ENCODE results near the gene PDLIM1.
"Not testable (repeated sequence)": the region's sequence is repeated elsewhere in the genome, so short reads cannot be mapped to it uniquely, and the experiment has no call there.

PDLIM1 gene

DNA sequence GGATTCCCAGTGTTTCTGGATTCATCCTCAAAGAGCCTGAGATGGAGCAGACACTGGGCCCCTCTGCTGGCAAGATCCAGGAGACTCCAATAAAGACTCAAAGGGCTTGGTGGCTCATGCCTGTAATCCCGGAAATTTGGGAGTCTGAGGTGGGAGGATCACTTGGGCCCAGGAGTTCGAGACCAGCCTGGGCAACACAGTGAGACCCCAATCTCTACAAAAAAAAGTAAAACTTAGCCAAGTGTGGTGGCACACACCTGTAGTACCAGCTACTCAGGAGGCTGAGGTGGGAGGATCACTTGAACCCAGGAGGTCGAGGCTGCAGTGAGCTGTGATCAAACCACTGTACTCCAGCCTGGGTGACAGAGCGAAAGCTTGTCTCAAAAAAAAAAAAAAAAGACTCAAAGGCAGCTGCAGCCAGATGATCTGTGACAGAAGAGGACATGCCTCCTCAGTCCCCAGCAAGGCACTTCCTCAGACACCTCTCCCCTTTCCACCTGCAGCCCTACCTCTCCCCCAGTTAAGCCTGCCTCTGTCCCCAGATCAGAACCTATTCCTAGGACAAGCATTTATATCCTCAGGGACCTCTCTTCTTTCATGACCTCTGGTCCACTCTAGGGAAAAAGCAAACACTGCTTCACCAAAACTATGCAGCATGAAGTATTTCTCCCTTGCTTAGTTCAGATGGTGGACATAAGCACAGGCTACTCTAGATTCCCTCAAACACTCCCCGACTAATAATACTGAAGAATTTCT is 27.9 kb downstream of the PDLIM1 start:
- no peak for DNase-seq

DNA sequence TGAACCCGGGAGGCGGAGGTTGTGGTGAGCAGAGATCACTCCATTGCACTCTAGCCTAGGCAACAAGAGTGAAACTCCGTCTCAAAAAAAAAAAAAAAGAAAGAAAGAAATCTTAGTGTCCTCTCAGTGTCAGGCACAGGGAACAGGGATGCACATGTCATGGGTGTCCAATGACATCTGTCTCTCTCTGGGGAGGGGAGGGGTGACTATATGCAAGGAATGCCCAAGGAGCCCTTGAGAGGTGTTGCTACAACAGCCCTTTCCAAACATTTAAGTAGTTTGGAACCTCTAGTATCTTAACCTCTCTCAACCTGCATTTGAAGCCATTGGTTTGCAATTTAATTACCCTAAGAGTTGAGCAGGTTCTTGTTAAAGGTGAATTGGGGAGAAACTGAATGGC is 28.9 kb downstream of the PDLIM1 start:
- DNase-seq = no peak

DNA sequence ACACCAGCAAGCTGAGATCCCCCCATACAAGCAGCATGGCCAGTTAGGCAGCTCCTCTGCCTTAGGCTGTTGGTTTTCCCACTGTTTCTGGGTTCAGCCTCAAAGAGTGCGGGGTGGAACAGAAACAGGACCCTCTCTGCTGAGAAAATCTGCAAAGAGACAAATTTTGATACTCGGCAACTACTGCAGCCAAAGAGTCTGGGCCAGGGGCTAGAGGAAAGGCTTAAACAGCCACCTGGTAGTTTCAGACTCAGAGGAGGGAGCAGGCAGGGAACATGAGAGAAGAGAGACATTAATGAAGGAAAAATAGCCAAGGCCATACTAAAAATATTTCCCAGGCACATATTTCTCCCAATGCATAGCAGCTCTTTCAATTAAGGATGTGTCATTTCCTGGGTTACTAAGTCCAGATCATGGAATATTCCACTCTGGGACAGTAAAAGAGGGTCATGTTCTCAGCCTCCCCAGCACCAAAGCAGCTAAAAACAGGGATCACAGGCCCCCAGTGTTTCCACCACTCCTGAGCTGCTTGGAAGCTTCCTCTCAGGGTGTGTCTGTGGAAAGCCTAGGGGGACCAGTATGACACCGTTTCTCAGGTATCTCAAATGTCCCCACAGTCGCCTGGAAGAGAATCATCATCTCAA is 29.8 kb downstream of the PDLIM1 start:
- no peak for DNase-seq

DNA sequence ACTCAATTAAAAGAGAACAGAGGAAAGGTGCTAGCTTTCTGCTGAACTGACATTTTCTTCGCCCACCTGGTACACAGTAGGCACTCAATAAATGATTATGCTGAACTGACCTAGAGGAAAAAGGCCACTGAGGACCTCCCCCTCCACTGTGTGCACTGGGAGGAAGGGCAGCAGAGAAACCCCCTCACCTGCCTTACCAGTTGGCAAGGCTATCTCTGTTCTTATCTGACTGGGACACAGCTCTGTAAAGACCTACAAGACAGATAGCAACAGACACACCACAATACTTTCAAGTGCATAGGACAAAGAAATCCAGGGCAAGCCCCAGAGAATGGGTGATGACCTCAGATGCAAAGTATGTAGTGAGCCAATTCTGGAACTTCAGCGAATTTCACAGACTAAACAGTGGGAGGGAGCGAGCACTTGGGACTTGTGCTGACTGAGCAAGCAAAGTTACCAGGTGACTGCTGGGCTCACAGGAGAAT is 30.4 kb downstream of the PDLIM1 start:
- DNase-seq = no peak

DNA sequence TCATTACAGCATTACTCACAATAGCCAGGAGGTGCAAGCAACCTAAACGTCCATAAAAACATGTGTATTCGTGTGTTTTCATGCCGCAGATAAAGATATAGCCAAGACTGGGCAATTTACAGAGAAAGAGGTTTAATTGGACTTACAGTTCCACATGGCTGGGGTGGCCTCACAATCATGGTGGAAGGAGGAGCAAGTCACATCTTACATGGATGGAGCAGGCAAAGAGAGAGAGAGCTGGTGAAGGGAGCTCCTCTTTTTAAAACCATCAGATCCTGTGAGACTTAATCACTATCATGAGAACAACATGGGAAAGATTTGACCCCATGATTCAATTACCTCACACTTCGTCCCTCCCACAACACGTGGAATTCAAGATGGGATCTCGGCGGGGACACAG is 33.0 kb downstream of the PDLIM1 start:
- no peak for DNase-seq

DNA sequence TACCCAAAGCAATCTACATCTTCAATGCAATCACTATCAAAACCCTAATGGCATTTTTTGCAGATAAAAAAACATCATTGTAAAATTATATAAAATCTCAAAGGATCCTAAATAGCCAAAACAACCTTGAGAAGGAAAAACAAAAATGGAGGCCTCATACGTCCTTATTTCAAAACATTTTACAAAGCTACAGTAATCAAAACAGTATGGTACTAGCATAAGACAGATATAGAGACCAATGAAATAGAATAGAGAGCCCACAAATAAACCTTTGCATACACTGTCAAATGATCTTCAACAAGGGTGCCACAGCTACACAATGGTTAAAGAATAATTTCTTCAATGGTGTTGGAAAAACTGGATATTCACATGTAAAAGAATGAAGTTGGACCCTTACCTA is 34.5 kb downstream of the PDLIM1 start:
- DNase-seq = no peak

DNA sequence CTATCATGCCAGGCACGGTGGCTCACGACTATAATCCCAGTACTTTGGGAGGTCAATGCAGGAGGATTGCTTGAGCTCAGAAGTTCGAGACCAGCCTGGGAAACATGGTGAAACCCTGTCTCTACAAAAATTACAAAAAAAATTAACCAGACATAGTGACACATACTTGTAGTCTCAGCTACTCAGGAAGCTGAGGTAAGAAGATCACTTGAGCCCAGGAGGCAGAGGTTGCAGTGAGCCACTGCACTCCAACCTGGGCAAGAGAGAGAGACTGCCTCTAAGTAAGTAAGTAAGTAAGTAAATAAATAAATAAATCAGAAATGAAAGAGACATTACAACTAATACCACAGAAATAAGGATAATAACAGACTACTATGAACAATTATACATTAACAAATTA is 36.2 kb downstream of the PDLIM1 start:
- no peak for DNase-seq

DNA sequence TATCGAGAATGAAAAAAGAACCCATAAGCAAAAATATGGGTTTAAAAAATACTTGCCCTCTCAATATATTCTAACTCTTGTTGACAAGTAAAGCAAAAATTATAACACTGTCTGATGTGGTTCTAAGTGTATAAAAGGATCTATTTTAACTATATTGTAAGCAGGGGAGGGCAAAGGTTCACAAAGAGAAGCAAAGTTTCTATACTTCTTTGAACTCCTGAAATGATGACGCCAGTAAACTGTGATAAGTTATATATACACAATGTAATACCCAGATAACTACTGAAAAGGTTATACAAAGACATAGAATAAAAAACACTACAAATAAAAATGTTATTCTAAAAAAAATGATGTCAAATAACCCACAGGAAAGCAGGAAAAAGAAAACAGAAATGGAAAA is 37.1 kb downstream of the PDLIM1 start:
- no peak for DNase-seq

DNA sequence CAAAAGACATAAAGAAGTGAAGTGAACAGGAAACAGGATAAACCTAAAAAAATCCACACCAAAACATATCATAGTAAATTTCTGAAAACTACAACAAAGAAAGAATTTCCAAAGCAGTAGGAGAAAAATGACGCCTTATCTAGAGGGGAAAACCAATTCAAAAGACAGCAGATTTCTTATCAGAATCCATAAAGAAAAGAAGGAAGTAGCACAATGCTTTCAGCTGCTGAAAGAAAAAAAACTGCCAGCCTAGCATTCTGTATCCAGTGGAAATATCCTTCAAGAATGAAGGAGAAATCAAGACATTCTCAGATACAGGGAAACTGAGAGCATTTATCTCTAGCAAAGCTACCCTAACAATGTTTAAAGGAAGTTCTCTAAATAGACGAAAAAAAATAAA is 37.8 kb downstream of the PDLIM1 start:
- no peak for DNase-seq

DNA sequence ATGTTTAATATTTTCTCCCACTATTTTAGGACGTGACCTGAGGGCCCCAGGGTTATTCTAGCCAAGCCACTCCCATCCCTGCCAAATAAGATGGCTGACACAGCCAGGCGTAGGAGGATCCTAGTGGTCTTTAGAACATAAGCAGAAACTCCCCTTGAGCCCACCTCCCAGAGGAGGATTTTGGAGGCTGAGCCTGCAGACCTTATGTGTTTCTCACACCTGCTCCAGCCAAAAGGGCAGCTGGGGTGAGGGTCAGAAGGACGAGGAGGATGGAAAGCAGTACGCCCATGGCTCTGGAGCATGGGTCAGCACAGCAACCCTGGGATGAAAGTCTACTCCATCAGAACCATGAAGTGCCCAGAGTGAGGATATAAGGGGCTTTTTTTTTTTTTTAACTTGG is 39.9 kb downstream of the PDLIM1 start:
- DNase-seq = no peak

DNA sequence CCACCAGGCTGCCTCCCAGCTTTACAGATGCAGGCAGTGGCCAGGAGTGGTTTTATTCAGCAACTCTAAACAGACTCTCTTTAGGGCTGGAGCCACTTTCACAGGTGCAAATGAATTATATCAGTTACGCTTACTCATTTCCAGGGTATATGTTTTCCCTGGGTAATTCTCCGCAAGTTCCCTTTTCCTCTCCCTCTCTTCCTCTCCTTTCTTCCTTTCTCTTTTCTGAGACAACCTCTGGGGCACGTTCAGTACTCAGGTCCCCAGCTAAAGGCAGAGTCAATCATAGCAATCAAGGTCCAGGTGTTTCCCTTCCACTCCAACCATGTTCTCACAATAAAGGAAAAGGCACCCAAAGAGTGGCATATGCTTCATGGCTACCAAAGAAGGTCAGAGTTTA is 41.3 kb downstream of the PDLIM1 start:
- DNase-seq = no peak

DNA sequence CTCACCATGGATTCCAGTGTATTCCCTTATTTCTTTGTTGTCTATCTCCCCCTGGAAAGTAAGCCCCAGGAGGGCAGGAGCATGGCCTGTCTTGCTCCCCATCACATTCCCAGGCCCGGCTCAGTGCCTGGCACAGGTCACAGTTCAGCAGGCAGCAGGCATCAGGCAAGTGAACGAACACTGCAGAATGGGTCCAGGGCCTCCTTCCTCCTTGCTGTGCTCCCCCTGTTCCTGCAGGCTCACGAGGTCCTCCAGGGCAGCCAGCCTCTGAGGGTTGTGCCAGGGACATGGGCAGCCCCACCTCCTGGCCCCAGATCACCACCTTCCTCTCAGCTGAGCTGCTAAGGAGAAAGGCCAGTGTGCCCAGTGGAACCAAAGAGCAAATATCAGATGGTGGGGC is 41.8 kb downstream of the PDLIM1 start:
- DNase-seq = no peak

DNA sequence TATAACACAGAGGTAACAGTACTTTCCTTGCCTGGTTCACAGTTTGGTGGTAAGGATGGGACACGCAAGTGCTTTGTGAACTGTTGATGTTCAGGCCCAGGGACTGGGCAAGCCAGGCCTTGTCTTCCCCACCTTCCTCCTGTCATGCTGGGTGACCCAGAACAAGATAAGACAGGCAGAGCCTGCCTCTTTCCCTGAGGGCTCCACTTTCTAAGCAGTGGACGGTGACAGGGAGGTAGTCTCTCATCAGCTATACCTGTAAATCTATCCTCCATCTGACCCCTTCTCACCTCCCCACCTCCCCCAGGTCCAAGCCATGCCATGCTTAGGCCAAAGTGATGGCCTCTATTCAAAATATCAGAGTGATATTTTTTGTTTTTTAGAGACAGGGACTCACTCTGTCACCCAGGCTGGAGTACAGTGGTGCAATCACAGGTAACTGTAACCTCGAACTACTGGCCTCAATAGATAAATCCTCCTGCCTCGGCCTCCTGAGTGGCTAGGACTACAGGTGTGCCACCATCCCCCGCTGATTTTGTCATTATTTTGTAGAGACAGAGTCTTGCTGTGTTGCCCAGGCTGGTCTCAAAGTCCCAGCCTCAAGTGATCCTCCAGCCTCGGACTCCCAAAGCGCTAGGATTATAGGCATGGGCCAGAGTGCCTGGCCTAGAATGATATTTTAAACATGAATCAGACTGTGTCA is 42.8 kb downstream of the PDLIM1 start:
- DNase-seq = no peak

DNA sequence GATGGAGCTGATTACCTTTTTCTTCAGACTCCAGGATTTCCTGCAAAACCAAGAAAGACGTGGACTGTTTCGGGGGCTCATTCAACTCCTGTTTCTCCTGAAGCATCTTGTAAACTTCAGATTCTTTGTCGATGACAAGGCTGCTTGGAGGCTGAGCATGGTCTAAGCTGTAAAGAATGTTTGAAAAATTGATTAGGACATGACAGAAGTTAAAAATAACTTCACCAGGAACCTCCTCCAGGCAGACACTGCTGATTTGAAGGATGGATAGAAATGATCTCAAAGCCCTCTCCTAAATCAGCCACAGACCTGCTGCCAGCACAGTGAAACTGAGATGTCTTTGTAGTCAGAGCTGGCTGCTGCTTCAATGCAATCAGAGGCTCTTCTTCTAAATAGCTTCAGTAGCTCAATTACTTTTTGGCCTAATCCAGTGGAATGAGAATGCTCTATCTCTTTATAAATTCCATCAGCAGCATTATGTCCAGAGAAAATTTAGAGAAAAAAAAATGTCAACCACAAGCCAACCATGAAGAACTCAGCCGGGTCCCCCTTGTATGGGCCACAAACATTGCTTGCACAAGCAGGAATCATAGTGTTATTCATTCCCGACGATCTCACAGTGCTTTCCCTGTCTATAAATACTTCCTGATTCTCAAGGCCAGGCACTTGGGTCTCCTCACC is 43.5 kb downstream of the PDLIM1 start:
- no peak for DNase-seq

DNA sequence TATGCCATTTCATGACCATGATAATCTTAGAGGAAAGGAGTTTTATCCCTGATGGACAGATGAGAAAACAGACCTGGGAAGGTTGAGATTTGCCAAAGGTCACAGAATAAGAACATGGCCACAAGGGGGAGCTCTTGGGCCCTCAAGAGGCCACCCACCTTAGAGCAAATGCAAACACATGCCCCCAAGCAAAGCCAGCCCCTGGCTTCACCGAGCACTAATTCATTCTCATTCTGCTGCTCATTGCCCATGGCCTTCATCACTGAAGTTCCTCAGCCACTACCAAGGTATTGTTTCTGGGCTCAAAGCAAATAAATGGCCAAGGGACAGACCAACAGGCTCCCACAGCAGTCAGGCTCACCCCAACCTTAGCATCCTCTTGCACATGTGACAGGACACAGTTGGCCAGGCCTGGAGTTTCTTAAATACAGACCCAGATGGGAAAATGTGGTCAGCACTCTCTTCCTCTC is 44.2 kb downstream of the PDLIM1 start:
- no peak for DNase-seq

DNA sequence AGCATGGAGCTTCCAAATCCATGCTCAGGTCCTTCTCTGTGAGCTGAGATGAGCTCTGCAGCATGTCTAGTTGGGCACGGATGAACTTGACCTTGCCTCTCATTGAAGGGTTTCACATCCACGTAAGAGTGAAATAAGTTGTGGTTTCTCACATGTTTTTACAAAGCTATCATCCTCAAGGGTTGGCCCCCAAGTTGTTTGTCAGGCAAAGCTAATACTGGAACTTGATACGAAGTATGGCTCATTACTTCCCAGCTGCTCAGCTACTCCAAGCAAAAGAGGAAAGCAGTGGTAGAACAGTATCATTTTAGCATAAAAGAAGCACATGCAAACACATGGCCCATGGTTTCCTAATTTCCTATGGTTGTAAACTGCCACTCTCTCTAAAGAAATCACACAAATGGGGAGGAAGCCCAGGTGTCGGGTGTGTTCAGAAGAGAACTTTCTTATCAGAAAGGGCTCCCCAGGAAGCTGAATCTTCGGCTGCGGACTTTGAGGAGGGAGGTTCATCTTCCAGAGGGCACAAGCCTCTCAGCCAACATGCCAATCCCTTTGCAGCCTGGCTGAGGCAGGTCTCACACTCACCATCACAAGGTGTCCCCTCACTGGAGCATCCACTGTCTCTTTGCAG is 45.3 kb downstream of the PDLIM1 start:
- no peak for DNase-seq

DNA sequence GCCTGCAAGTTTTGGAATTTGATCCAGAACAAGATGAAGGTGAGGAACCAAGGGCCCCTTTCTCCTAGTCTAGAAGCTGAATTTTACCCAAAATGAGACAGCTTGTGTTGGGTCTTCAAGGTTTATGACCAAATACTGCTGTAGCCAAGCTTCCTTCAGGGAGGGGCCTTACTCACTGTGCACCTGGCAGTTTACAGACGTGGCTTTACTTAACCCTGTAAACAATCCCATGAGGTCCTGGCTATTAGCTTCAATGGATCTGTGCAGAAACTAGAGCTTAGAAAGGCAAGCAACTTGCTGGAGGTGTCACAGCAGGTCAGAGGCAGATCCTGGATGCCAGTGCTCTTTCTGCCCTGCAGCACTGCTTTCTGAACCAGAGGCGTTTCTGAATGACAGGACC is 46.7 kb downstream of the PDLIM1 start:
- DNase-seq = no peak

DNA sequence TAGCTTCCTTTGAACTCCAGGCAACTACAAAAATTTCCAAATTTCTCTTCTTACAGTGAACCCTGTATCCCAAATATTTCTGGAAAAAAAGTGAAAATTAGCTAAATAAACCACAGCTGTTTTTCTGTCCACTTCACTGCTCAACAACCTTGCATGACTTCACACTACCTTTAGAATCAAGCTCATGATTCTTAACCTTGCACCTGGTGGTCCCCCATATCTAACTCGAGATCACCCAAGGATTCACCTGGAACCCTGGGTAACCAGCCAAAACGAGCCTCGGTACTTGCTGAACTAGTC is 47.5 kb downstream of the PDLIM1 start:
- DNase-seq = no peak

DNA sequence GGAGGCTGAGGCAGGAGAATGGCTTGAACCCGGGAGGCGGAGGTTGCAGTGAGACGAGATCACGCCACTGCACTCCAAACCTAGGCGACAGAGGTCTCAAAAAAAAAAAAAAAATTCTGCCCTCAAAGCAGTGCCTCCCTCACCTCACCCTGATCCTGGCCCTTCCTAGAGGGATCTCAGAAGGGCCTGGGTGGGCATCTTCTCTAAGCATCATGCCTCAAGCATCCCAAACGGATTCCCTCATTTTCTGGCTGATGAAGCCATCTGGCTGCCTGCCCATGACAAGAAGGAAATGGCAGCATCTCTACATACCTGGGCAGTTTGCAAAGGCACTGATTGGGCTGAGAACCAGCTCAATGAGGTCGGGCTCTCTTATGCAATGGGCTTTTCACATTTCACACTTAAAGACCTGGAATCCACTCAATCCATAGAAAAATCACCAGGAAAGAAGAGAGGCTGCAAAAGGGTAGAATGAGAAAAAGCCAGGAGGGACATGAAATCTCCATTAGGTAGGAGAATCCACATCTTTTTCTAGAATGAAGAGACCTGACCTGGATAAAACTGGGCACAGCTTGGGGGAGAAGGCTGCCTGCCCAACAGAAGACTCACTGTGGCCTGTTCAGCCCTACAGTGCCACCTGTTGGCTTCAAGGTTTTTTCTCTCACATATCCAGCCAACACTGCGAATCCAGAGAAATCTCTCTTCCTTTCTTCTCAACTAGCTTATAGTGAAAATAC is 48.1 kb downstream of the PDLIM1 start:
- DNase-seq = no peak

DNA sequence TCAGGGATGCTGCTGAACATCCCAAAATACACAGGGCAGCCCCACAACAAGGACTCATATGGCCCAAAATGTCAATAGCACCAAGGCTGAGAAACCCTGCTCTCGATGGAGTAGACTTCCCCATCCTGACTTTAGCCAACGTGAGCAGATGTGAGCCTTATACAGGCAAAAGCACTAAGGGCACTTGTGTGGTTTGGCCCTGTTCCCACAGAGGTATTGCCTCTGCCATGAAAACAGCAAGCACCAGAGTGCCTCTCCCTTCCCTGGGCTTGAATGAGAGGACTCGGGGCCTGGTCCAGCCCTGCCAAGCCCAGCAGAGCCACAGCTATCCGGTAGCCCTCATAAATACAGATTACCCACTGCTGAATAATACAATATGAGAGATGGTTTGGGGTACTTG is 49.3 kb downstream of the PDLIM1 start:
- DNase-seq = no peak

DNA sequence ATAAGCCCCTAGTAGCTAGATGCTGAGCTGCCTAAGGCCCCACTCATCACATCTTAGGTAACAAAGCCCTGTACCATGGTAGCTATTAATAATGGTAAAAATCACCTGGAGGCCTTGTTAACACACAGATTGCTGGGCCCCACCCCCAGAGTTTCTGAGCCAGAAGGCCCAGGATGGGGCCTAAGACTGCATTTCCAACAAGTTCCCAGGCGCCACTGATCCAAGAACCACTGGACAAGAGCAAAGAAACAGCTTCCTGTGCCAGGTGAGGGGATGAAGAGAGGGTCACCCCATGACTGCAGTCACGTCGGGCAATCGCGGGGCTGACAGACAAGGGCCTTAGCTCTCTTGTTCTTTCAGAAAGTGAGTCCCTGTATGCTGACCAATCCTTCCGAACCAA is 50.0 kb downstream of the PDLIM1 start:
- DNase-seq = no peak

DNA sequence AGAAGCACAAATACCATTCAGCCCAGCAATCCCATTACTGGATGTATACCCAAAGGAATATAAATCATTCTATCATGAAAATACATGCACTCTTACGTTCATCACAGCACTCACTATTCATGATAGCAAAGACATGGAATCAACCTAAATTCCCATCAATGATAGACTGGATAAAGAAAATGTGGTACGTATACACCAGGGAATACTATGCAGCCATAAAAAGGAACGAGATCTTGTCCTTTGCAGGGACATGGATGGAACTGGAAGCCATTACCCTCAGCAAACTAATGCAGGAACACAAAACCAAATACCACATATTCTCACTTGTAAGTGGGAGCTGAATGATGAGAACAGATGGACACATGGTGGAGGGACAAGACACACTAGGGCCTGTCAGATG is 50.7 kb downstream of the PDLIM1 start:
- DNase-seq = not testable (repeated sequence)
